Measurements from ENCODE around the gene FOXD2.

FOXD2 gene

DNA sequence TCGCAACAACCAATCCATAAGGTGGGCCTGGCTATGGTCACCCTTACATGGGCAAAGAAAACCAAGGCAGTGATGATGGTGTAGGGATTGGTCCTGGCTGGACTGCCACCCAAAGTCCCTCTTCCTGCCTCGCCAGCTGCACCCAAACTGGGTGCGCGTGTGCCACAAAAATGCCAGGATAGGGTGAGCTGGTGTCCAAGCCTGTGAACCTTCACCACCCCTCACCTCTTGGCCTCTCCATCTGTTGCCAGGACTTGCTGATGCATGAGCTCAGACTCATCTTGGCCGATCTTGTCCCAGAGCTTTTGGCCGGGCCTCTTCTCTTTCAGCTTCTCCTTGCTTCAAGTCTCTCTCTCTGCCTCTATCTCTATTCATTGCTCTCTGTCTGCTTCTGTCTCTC lies 41.8 kb downstream of the FOXD2 start:
- no peak for DNase-seq (ENCODE audit: low spot score)
- no peak for TF ChIP-seq CTCF (IDR thresholded peaks at IDR 0.05; ENCODE audit: extremely low read depth, missing control alignments)

GRCh38 chr1:47481936-47482335 lies 44.1 kb downstream of the FOXD2 start:
- TF ChIP-seq CTCF (IDR thresholded peaks at IDR 0.05; ENCODE audit: extremely low read depth, missing control alignments), result no peak
- no peak for DNase-seq (ENCODE audit: low spot score)

- no peak for DNase-seq (ENCODE audit: low spot score)
- TF ChIP-seq CTCF (IDR thresholded peaks at IDR 0.05; ENCODE audit: extremely low read depth, missing control alignments), result no peak
Observed at GRCh38 chr1:47482786-47483185, 44.9 kb downstream of the FOXD2 start.

GRCh38 chr1:47483651-47484050 lies 45.8 kb downstream of the FOXD2 start:
- no peak for TF ChIP-seq CTCF (IDR thresholded peaks at IDR 0.05; ENCODE audit: extremely low read depth, missing control alignments)
- DNase-seq (ENCODE audit: low spot score), result no peak

- DNase-seq (ENCODE audit: low spot score), result no peak
- no peak for TF ChIP-seq CTCF (IDR thresholded peaks at IDR 0.05; ENCODE audit: extremely low read depth, missing control alignments)
Observed at GRCh38 chr1:47485817-47486216, 48.0 kb downstream of the FOXD2 start.

DNA sequence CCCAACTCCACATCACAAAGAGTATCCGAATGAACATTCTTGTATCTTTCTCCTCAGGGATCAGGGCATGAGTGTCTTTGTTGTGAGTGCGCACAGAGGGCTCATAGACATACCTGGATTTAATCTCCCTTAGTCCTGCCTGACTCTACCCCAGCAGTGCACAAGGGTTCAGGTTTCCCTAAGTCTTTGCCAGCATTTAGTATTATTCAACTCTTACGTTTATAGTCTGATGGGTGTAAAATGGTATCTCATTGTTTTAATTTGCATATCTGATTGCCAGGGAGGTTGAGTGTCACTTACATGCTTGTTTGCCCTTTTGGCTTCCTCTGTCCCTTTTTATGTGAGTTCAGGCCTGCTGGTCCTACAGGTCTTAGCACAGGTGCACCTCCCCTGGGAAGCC lies 49.5 kb downstream of the FOXD2 start:
- no peak for TF ChIP-seq CTCF (IDR thresholded peaks at IDR 0.05; ENCODE audit: extremely low read depth, missing control alignments)
- no peak for DNase-seq (ENCODE audit: low spot score)

GRCh38 chr1:47487850-47488450 lies 50.1 kb downstream of the FOXD2 start:
- DNase-seq (ENCODE audit: low spot score), result no peak
- TF ChIP-seq CTCF (IDR thresholded peaks at IDR 0.05; ENCODE audit: extremely low read depth, missing control alignments), result no peak
